ENCODE data around the gene RFNG. TPM values are rescaled to one million over a fixed set of nuclear protein-coding genes. Genes with fewer than 3 reads are reported as not detected.

RFNG gene
- total RNA-seq, 1 donor: 46.3 TPM

DNA sequence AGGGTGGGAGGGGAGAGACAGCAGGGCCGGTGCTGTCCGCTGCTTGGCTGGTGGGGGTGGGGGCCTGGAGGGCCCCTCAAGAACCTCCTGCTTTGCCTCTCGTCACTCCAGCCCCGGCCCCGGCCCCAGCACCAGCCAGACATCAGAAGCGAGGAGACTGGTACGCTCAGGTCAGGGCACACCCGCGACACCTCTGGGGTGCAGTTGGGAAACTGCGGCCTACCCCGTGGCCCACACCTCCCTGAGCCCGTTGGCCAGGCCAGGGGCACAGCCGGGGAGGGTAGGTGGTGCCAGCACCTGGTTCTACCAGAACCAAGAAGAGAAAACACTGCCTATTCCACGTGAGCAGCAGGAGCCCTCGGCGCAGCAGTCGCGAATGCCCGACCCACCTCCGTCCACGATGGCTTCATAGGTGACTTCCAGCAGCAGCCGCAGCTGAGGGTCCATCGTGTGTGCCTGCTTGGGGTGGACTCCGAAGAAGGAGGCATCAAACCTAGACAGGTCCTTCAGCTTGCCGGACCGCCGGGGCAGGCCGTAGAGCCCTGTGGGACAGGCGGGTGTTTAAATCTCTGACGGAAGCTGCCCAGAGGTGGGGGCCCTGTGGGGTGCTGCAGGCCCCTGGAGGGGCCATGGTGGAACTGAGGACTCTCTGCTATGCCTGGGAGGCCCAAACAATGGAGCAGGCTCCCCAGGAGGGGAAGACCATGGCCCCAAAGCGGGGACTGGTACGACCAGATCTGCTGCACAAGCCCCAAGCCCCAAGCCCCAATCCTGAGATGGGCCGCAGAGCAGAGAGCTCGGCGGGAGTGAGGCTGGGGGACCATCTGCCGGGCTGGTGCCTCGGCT lies 43.5 kb upstream of the RFNG start:
- TF ChIP-seq, protein P1, sequence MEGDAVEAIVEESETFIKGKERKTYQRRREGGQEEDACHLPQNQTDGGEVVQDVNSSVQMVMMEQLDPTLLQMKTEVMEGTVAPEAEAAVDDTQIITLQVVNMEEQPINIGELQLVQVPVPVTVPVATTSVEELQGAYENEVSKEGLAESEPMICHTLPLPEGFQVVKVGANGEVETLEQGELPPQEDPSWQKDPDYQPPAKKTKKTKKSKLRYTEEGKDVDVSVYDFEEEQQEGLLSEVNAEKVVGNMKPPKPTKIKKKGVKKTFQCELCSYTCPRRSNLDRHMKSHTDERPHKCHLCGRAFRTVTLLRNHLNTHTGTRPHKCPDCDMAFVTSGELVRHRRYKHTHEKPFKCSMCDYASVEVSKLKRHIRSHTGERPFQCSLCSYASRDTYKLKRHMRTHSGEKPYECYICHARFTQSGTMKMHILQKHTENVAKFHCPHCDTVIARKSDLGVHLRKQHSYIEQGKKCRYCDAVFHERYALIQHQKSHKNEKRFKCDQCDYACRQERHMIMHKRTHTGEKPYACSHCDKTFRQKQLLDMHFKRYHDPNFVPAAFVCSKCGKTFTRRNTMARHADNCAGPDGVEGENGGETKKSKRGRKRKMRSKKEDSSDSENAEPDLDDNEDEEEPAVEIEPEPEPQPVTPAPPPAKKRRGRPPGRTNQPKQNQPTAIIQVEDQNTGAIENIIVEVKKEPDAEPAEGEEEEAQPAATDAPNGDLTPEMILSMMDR (IDR thresholded peaks at IDR 0.05; ENCODE audit: extremely low read depth, low read depth, low read length): no peak
- Histone ChIP-seq H3K36me3 (ENCODE audit: insufficient read depth, low read length) (peaks cover 37% of the 10 kb centered on the region), H3K4me3 (ENCODE audit: insufficient read depth, low read length) (no peak overlapping the region), H2AFZ (ENCODE audit: low read length) (no peak overlapping the region), H3K4me2 (ENCODE audit: insufficient read depth, low read length) (no peak overlapping the region), H3K4me1 (ENCODE audit: insufficient read depth, low read length) (peaks cover 17% of the 10 kb centered on the region), H3K9me3 (ENCODE audit: low read depth, low read length) (no peaks in the 10 kb centered on the region), H3K79me2 (ENCODE audit: insufficient read depth, low read length) (peaks cover 37% of the 10 kb centered on the region), H3K27ac (ENCODE audit: low read depth, low read length) (no peak overlapping the region), H3K27me3 (ENCODE audit: insufficient read depth, low read length) (no peaks in the 10 kb centered on the region), H4K20me1 (ENCODE audit: insufficient read depth, low read length) (peaks cover 25% of the 10 kb centered on the region)
- peak; percentile 88 for DNase-seq (ENCODE audit: insufficient read length, low spot score, missing footprints)

DNA sequence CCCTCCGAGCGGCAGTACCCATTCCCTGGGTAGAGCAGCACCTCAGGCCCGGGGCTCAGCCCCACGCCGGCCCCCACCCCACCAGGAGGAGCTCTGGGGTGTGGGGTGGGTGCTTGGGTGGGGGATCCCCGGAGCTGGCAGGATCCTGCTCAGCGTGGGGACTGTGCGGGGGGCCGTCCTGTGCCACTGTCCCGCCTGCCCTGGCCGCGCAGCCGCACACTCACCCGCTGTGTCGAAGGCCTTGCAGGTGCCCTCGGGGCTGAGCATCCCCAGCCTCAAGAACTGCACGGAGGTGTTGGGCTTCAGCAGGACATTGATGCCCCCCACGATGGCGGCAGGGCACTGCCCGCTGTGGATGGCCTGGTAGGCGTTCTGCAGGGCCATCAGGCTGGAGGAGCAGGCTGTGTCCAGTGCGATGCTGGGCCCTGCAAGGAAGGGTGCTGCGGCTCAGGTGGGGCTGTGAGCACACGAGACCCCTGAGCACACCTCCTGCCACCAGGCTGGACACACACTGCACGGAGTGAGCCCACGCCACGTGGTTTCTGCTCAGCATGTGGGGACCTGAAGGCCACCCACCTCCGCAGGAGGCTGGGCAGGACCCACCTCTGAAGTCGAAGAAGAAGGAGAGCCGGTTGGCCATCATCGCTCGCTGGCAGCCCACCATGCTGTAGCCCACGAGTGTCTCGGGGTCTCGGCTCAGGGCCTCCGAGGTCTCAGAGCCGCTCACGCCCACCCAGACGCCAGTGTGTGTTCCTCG lies 41.6 kb upstream of the RFNG start:
- Histone ChIP-seq H2AFZ (ENCODE audit: low read length) (no peak overlapping the region), H3K4me1 (ENCODE audit: insufficient read depth, low read length) (peaks cover 10% of the 10 kb centered on the region), H3K9me3 (ENCODE audit: low read depth, low read length) (no peaks in the 10 kb centered on the region), H3K27ac (ENCODE audit: low read depth, low read length) (no peak overlapping the region), H3K4me3 (ENCODE audit: insufficient read depth, low read length) (no peak overlapping the region), H3K36me3 (ENCODE audit: insufficient read depth, low read length) (peaks cover 51% of the 10 kb centered on the region), H3K27me3 (ENCODE audit: insufficient read depth, low read length) (no peaks in the 10 kb centered on the region), H3K79me2 (ENCODE audit: insufficient read depth, low read length) (peaks cover 37% of the 10 kb centered on the region), H4K20me1 (ENCODE audit: insufficient read depth, low read length) (peaks cover 25% of the 10 kb centered on the region), H3K4me2 (ENCODE audit: insufficient read depth, low read length) (no peak overlapping the region)
- TF ChIP-seq, protein P1 (IDR thresholded peaks at IDR 0.05; ENCODE audit: extremely low read depth, low read depth, low read length): no peak
- peak; percentile 80 for DNase-seq (ENCODE audit: insufficient read length, low spot score, missing footprints)

DNA sequence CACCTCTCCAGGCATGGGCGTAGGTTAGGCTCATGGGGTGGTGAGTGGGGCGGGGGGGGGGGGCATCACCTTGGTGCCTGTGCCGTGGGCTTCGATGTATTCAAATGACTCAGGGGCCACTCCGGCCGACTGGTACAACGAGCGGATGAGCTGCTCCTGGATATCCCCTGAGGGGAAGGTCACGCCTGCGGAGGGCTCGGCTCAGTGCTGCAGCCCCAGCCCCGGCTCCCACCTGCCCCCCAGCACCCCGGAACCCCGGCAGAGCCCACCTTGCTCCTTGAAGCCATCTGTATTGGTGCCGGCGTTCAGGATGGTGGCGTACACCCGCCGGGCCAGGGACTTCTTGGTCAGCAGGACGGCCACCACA lies 41.0 kb upstream of the RFNG start:
- TF ChIP-seq, protein P1 (IDR thresholded peaks at IDR 0.05; ENCODE audit: extremely low read depth, low read depth, low read length): no peak
- Histone ChIP-seq H2AFZ (ENCODE audit: low read length) (no peak overlapping the region), H4K20me1 (ENCODE audit: insufficient read depth, low read length) (peaks cover 25% of the 10 kb centered on the region), H3K79me2 (ENCODE audit: insufficient read depth, low read length) (peaks cover 37% of the 10 kb centered on the region), H3K4me2 (ENCODE audit: insufficient read depth, low read length) (no peak overlapping the region), H3K9me3 (ENCODE audit: low read depth, low read length) (no peaks in the 10 kb centered on the region), H3K36me3 (ENCODE audit: insufficient read depth, low read length) (peaks cover 57% of the 10 kb centered on the region), H3K27me3 (ENCODE audit: insufficient read depth, low read length) (no peaks in the 10 kb centered on the region), H3K4me1 (ENCODE audit: insufficient read depth, low read length) (peaks cover 10% of the 10 kb centered on the region), H3K4me3 (ENCODE audit: insufficient read depth, low read length) (no peak overlapping the region), H3K27ac (ENCODE audit: low read depth, low read length) (no peak overlapping the region)
- peak; percentile 85 for DNase-seq (ENCODE audit: insufficient read length, low spot score, missing footprints)

DNA sequence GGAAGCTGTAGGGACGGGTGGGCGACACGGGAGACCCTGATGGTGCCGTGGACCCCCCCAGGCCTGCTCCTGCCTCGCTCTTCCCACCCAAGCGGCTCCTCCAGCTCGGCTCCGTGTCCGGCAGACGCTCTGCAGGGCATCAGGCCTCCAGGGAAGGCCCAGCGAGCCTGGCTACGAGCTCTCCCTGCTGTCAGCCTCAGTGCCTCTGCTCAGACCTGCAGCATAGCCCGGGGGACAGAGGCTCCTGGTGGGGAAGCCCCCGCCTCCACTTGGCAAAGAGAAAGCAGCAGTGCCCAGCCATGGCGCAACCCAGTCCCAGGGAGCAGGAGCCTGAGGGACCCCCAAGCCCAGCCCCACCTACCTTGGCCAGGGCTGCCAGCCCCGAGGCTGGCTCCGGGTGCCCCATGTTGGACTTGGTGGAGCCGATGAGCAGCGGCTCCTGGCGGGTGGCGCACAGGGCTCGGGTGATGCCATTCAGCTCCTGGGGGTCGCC lies 40.5 kb upstream of the RFNG start:
- Histone ChIP-seq H3K4me2 (ENCODE audit: insufficient read depth, low read length) (no peak overlapping the region), H3K4me1 (ENCODE audit: insufficient read depth, low read length) (peaks cover 10% of the 10 kb centered on the region), H3K9me3 (ENCODE audit: low read depth, low read length) (no peaks in the 10 kb centered on the region), H3K36me3 (ENCODE audit: insufficient read depth, low read length) (peaks cover 61% of the 10 kb centered on the region), H2AFZ (ENCODE audit: low read length) (no peak overlapping the region), H4K20me1 (ENCODE audit: insufficient read depth, low read length) (peaks cover 25% of the 10 kb centered on the region), H3K4me3 (ENCODE audit: insufficient read depth, low read length) (no peak overlapping the region), H3K79me2 (ENCODE audit: insufficient read depth, low read length) (peaks cover 33% of the 10 kb centered on the region), H3K27me3 (ENCODE audit: insufficient read depth, low read length) (no peaks in the 10 kb centered on the region), H3K27ac (ENCODE audit: low read depth, low read length) (no peak overlapping the region)
- DNase-seq (ENCODE audit: insufficient read length, low spot score, missing footprints): peak; percentile 85
- TF ChIP-seq, protein P1 (IDR thresholded peaks at IDR 0.05; ENCODE audit: extremely low read depth, low read depth, low read length): no peak
